ENCODE measurements around the gene CCSER1.
A peak's percentile ranks its signal among the peaks of the same experiment; 100 is the strongest.
"Not testable (repeated sequence)": the region's sequence is repeated elsewhere in the genome, so short reads cannot be mapped to it uniquely, and the experiment has no call there.

Gene CCSER1

GRCh38 chr4:91064157-91064853, 937.1 kb downstream of the CCSER1 start:
- DNase-seq (ENCODE audit: low spot score) = peak; percentile 8

- DNase-seq (ENCODE audit: low spot score) = no peak
Measured at GRCh38 chr4:91065117-91065516, 937.9 kb downstream of the CCSER1 start.

- no peak for DNase-seq (ENCODE audit: low spot score)
Measured at GRCh38 chr4:91070736-91071135, 943.5 kb downstream of the CCSER1 start.

DNA sequence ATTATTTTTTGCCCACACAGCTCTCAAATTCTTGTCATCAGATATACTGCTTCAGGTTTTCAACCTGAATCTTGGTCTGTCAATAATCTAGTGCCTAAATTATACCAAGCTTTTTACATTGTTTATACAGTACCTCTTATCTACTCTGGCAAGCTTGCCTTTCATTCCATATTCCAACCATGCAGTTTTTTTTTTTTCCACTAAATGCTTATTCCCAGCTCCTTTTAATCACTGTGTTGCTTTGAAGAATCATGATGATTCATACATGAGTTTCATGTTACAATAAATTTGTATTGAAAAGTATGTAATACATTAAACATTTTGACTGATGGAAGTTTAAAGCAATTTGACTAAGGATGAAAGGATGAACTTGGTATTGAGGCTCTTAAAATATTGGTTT, 949.0 kb downstream of the CCSER1 start:
- DNase-seq (ENCODE audit: low spot score) = no peak

- no peak for DNase-seq (ENCODE audit: low spot score)
Measured at GRCh38 chr4:91085961-91086360, 958.8 kb downstream of the CCSER1 start.

DNA sequence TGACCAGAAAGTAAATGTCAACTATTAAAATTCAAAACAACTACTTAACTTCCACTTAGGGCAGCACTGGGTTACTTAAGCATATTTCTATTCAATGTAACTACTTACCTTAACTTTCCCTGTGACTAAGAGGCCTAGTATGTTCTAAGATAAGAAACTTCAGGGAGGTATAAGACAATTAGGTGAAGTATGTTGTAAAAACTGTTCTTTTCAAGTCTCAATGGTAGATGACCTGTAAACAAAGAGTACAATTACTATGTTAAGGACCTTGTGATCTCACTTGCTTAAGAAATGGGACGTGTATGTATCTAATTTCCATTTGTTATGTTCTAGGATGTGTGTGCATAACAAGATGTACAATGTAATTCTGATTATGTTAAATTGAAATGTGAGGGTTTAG, 960.5 kb downstream of the CCSER1 start:
- no peak for DNase-seq (ENCODE audit: low spot score)

DNA sequence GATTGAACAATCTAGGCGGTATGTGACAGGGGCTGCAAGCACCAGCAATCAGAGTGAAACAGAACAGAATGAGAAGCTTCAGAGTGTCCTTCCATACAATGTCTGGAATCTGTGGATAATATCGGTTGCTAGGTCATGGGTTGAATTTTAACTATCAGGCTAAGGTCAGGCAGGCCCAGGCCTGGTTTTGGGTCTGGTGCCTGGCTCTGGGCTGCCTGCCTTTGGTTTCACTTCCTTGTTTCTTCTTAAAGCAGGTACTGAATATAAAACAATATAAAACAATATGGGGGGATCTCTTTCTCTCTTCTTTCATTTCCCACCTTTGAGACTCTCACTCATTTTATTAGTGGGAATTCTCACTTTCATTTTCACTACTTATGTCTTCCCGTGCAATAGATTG, 962.0 kb downstream of the CCSER1 start:
- peak; percentile 11 for DNase-seq (ENCODE audit: low spot score)

- no peak for DNase-seq (ENCODE audit: low spot score)
Measured at GRCh38 chr4:91092398-91092980, 965.3 kb downstream of the CCSER1 start.

DNA sequence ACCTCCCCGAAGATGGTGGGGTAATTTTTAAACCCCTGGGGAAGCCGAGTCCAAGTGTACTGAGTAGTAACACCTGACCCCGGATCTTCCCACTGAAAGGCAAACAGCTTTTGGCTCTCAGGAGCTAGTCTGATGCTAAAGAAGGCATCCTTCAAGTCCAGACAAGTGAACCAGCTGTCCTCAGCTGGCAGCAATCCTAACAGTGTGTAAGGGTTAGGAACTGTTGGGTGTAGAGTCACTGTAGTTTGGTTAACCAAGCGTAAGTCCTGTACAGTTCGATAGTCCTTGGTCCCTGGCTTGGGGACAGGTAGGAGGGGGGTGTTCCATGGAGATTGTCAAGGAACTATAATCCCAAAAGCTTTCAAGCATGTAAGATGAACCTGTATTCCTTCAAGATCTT, 967.0 kb downstream of the CCSER1 start:
- not testable (repeated sequence) for DNase-seq (ENCODE audit: low spot score)

GRCh38 chr4:91099666-91100065, 972.5 kb downstream of the CCSER1 start:
- DNase-seq (ENCODE audit: low spot score) = no peak

GRCh38 chr4:91108751-91109150, 981.6 kb downstream of the CCSER1 start:
- DNase-seq (ENCODE audit: low spot score) = no peak

GRCh38 chr4:91111556-91111955, 984.4 kb downstream of the CCSER1 start:
- peak; percentile 52 for DNase-seq (ENCODE audit: low spot score)

DNA sequence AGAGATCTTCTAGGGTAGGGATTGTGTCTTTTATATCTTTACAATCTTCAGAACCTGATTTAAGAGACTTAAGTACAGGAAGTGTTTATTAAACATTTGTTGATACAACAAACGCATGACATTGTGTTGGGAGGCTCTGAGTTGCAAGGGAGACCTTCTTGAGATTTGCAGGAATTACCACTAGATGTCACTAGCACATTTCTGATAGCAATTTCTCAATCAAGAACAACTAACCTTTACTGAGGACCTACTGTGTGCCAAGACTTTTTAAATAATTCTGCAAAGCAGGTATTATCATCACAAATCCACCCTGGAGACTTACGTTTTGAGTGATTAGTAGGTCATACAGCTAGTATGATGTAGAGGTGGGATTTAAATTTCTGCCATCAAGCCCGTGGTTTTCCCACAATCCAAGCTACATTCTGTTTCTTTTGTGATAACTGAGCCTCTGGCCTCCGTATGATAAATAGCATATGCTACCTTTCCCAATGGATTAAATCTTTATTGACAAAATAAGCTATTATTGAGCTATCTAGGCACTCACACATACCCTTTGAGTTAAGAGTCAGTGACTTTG, 986.0 kb downstream of the CCSER1 start:
- DNase-seq (ENCODE audit: low spot score) = peak; percentile 45

GRCh38 chr4:91114386-91114785, 987.2 kb downstream of the CCSER1 start:
- DNase-seq (ENCODE audit: low spot score) = no peak

GRCh38 chr4:91116861-91117260, 989.7 kb downstream of the CCSER1 start:
- peak; percentile 31 for DNase-seq (ENCODE audit: low spot score)

DNA sequence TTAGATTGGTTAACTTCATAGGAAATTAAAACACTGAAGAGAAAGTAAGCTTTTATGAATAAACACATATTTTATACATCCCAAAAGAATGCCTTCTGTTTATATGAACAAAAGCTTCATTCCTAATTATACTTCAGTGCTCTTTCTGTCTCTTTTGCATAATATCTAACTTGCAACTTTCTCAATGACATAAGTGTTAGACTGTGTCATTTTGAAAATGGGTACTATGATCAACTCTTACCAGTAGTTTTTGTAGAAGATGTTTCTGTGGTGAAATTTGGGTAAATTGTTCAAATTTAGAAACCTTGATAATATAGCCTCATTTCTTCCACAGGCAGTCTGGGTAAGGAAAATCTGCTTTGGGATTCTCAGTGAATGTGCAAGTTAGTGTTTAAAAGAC, 991.4 kb downstream of the CCSER1 start:
- DNase-seq (ENCODE audit: low spot score) = no peak

DNA sequence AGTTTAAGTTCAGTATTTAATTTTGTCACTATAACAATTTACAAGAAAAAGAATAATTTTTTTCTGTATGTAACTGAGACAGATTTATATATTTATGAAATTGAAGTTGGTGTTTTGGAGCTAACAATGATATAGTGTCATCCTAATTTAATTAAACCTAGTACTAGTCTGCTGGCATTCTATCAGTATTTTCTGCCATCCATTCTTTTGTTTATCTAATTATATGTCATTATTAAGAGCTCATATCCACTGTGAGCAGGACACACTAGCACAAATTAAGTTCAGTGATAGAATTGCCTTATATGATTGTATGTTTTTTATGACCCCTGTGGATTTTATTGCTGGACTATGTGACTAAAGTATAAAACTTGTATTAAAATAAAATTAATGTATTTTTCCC, 996.5 kb downstream of the CCSER1 start:
- no peak for DNase-seq (ENCODE audit: low spot score)

- no peak for DNase-seq (ENCODE audit: low spot score)
Measured at GRCh38 chr4:91127192-91127591, 1000.0 kb downstream of the CCSER1 start.

- DNase-seq (ENCODE audit: low spot score) = no peak
Measured at GRCh38 chr4:91127831-91128230, 1000.6 kb downstream of the CCSER1 start.

DNA sequence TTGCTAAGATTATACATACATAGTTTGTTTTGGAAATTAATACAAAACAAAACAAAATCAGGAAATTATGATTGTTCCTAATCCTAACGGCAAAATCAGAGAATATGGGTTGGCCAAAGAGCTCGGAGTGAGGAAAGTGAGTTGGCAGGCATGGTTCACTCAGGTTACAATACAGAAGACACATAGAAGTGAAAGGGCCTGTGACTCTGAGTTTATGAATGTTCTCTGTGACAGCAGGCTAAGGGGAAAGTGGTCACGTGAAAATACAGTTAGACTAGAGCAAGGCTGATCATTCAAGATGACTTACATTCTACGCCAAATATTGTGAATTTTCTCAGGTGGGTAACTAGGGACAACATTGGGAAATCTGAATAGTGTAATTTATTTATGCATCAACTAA, 1001.3 kb downstream of the CCSER1 start:
- no peak for DNase-seq (ENCODE audit: low spot score)

- no peak for DNase-seq (ENCODE audit: low spot score)
Measured at GRCh38 chr4:91147067-91147466, 1019.9 kb downstream of the CCSER1 start.

- not testable (repeated sequence) for DNase-seq (ENCODE audit: low spot score)
Measured at GRCh38 chr4:91154041-91154440, 1026.8 kb downstream of the CCSER1 start.

DNA sequence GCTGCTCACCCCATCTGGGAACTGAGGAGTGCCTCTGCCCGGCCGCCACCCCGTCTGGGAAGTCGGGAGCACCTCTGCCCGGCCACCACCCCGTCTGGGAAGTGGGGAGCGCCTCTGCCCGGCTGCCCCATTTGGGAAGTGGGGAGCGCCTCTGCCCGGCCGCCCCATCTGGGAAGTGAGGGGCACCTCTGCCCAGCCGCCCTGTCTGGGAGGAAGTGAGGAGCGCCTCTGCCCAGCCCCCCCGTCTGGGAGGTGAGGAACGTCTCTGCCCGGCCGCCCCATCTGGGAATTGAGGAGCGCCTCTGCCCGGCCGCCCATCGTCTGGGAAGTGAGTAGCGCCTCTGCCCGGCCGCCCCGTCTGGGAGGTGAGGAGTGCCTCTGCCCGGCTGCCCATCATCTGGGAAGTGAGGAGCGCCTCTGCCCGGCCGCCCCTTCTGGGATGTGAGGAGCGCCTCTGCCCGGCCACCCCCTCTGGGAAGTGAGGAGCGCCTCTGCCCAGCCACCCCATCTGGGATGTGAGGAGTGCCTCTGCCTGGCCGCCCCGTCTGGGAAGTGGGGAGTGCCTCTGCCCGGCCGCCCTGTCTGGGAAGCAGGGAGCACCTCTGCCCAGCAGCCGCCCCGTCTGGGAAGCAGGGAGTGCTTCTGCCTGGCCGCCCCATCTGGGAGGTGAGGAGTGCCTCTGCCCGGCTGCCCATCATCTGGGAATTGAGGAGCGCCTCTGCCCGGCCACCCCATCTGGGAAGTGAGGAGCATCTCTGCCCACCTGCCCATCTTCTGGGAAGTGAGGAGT, 1040.9 kb downstream of the CCSER1 start:
- not testable (repeated sequence) for DNase-seq (ENCODE audit: low spot score)

Data from kidney tubule cell (primary cell).